Measurements from ENCODE around the gene GLRX5. TPM values are rescaled to one million over a fixed set of nuclear protein-coding genes. Genes with fewer than 3 reads are reported as not detected.

GLRX5 gene
- total and polyA plus RNA-seq, 2 experiments from 2014 or later = 91.4 to 130 TPM

GRCh38 chr14:95496111-95496681, 38.7 kb upstream of the GLRX5 start (continued):
- TF ChIP-seq CREB1 (CRISPR knock-in tag; IDR thresholded peaks at IDR 0.05; ENCODE audit: low read depth) (no peak), JUNB (IDR thresholded peaks at IDR 0.05; ENCODE audit: unreplicated experiment) (no peak), CTCF (conservative IDR thresholded peaks at IDR 0.05; ENCODE audit: low read depth in 2 of 2) (no peak), ZNF114 (CRISPR knock-in tag; IDR thresholded peaks at IDR 0.05) (no peak)

- H3K36me3 ChIP-seq (ENCODE audit: insufficient read depth) = no peaks in the 10 kb centered on the region
- H3K27ac ChIP-seq (ENCODE audit: low read depth) = no peak overlapping the region
- no peak for DNase-seq (ENCODE audit: low spot score)
- H3K9me2 ChIP-seq (ENCODE audit: insufficient read depth) = no peaks in the 10 kb centered on the region
- Mint-ChIP-seq H3K4me1 (no peaks in the 10 kb centered on the region), H3K9me3 (no peaks in the 10 kb centered on the region), H3K4me3 (no peak overlapping the region), H3K27me3 (ENCODE audit: insufficient read depth, low read depth, poor library complexity) (peaks cover 2% of the 10 kb centered on the region), H3K36me3 (ENCODE audit: low read depth) (no peaks in the 10 kb centered on the region), H3K27ac (no peak overlapping the region; the same call in 1 of the 2 replicates)
- H3K4me2 ChIP-seq = no peak overlapping the region
- no peak overlapping the region for H2AFZ ChIP-seq
- no peaks in the 10 kb centered on the region for H3F3A ChIP-seq (replicated peaks; ENCODE audit: low read depth)
- ATAC-seq = no peak
- H3K4me3 ChIP-seq = no peak overlapping the region
- no peaks in the 10 kb centered on the region for H3K79me2 ChIP-seq (replicated peaks; ENCODE audit: insufficient read depth)
- H4K20me1 ChIP-seq (replicated peaks; ENCODE audit: insufficient read depth) = no peaks in the 10 kb centered on the region
- no peaks in the 10 kb centered on the region for H3K27me3 ChIP-seq (ENCODE audit: insufficient read depth)
- no peaks in the 10 kb centered on the region for H3K4me1 ChIP-seq (ENCODE audit: insufficient read depth)
- TF ChIP-seq ETS1 (IDR thresholded peaks at IDR 0.05) = no peak
- TF ChIP-seq CREB1 (CRISPR knock-in tag; IDR thresholded peaks at IDR 0.05; ENCODE audit: low read depth) = no peak
- TF ChIP-seq EZH2 (IDR thresholded peaks at IDR 0.05; ENCODE audit: low read depth, unreplicated experiment) = no peak
- TF ChIP-seq REST (IDR thresholded peaks at IDR 0.05; ENCODE audit: unreplicated experiment) = no peak
- TF ChIP-seq CTCF (conservative IDR thresholded peaks at IDR 0.05; ENCODE audit: low read depth in 2 of 2) = no peak
- no peak for TF ChIP-seq ZNF331 (CRISPR knock-in tag; IDR thresholded peaks at IDR 0.05; ENCODE audit: low read depth)
- no peak for TF ChIP-seq NANOG (IDR thresholded peaks at IDR 0.05; ENCODE audit: borderline replicate concordance)
- no peak for TF ChIP-seq STAT1 (IDR thresholded peaks at IDR 0.05; ENCODE audit: unreplicated experiment)
Observed at GRCh38 chr14:95496690-95497259, 38.1 kb upstream of the GLRX5 start.
